Measurements from ENCODE around the gene CRHR1. TPM values are rescaled to one million over a fixed set of nuclear protein-coding genes. Genes with fewer than 3 reads are reported as not detected.

CRHR1 gene
- total and polyA plus RNA-seq, 10 of the 15 experiments (the other 5 are each of a cell fraction or from before 2014, with no cell fraction given) = 0.08 TPM; not detected in 9

GRCh38 chr17:45855691-45856336 lies 71.7 kb downstream of the CRHR1 start:
- RAD21 ChIA-PET (ENCODE audit: unreplicated experiment) = no interaction called here
- Histone ChIP-seq H2AFZ (ENCODE audit: control insufficient read depth, low read depth, low read length) (no peak overlapping the region), H3K27ac (ENCODE audit: control insufficient read depth, insufficient read depth) (no peak overlapping the region), H3K36me3 (ENCODE audit: control insufficient read depth in 2 of 2, insufficient read depth in 2 of 2, low read length in 1 of 2) (no peaks in the 10 kb centered on the region), H3K4me2 (ENCODE audit: control insufficient read depth, insufficient read depth) (no peak overlapping the region), H3K4me1 (ENCODE audit: control insufficient read depth, insufficient read depth, low read length) (no peaks in the 10 kb centered on the region), H3K27me3 (replicated peaks in 1 of 2; ENCODE audit: control insufficient read depth in 2 of 2, insufficient read depth in 2 of 2, low read length in 1 of 2) (no peaks in the 10 kb centered on the region; a peak in 2 of 4 replicates), H3K9me3 (replicated peaks; ENCODE audit: control insufficient read depth, insufficient read depth, low read length) (no peaks in the 10 kb centered on the region), H3K79me2 (ENCODE audit: control insufficient read depth, insufficient read depth, low read length) (no peaks in the 10 kb centered on the region), H3K9ac (ENCODE audit: control insufficient read depth, insufficient read depth, low read length) (no peak overlapping the region), H4K20me1 (ENCODE audit: control insufficient read depth, insufficient read depth) (no peaks in the 10 kb centered on the region; the same call in 1 of the 2 replicates), H3K4me3 (no peak overlapping the region)
- SMC1A ChIA-PET (ENCODE audit: uncharacterized antibody, unreplicated experiment) = no interaction called here
- intact Hi-C loops (cut with micrococcal nuclease; ENCODE audit: unreplicated experiment) = no loop called here
- FAIRE-seq (no peak), DNase-seq (ENCODE audit: low read depth, low spot score) (no peak), ATAC-seq (no peak)
- no TSS peak for BruUV-seq (replicated peaks)
- TF ChIP-seq, protein P1, sequence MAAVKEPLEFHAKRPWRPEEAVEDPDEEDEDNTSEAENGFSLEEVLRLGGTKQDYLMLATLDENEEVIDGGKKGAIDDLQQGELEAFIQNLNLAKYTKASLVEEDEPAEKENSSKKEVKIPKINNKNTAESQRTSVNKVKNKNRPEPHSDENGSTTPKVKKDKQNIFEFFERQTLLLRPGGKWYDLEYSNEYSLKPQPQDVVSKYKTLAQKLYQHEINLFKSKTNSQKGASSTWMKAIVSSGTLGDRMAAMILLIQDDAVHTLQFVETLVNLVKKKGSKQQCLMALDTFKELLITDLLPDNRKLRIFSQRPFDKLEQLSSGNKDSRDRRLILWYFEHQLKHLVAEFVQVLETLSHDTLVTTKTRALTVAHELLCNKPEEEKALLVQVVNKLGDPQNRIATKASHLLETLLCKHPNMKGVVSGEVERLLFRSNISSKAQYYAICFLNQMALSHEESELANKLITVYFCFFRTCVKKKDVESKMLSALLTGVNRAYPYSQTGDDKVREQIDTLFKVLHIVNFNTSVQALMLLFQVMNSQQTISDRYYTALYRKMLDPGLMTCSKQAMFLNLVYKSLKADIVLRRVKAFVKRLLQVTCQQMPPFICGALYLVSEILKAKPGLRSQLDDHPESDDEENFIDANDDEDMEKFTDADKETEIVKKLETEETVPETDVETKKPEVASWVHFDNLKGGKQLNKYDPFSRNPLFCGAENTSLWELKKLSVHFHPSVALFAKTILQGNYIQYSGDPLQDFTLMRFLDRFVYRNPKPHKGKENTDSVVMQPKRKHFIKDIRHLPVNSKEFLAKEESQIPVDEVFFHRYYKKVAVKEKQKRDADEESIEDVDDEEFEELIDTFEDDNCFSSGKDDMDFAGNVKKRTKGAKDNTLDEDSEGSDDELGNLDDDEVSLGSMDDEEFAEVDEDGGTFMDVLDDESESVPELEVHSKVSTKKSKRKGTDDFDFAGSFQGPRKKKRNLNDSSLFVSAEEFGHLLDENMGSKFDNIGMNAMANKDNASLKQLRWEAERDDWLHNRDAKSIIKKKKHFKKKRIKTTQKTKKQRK (IDR thresholded peaks at IDR 0.05; ENCODE audit: low read depth, low read length) = no peak
- TF ChIP-seq SRF (IDR thresholded peaks at IDR 0.05; ENCODE audit: low read depth in 2 of 2, low read length in 2 of 2) (no peak), SUPT20H (IDR thresholded peaks at IDR 0.05; ENCODE audit: borderline replicate concordance, control insufficient read depth, low read depth, low read length) (no peak), RUNX3 (IDR thresholded peaks at IDR 0.05; ENCODE audit: low read length) (no peak), BRCA1 (IDR thresholded peaks at IDR 0.05; ENCODE audit: low read depth, low read length) (no peak), SMAD5 (IDR thresholded peaks at IDR 0.05; ENCODE audit: low read depth) (no peak), STAT3 (IDR thresholded peaks at IDR 0.05; ENCODE audit: low read depth, low read length) (no peak), NRF1 (conservative IDR thresholded peaks at IDR 0.05; ENCODE audit: low read depth, low read length) (no peak), POLR2A (IDR thresholded peaks at IDR 0.05; ENCODE audit: low read depth, low read length) (no peak)
- POLR2A ChIA-PET = interaction anchor here (0.6 kb wide), 1 partner anchor 1198 kb away, joined by 3 read pairs; no protein-coding TSS in a partner anchor
- in situ Hi-C loops (cut with MboI) = no loop called here
- WGBS (ENCODE audit: insufficient coverage, insufficient replicate concordance, low lambda C conversion rate, missing lambda C conversion rate) = 47% methylated on average over 2 of the region's 2 CpGs
- CTCF ChIA-PET = interaction anchor here (1.3 kb wide), 1 partner anchor 24 kb away, joined by 5 read pairs; no protein-coding TSS in a partner anchor

Data from GM12878 (cell line).